Activated naive CD4-positive, alpha-beta T cell treated with anti-CD3 and anti-CD28 coated beads for 36 hours (primary cell): Measurements from ENCODE around the gene FMOD. TPM values are rescaled to one million over a fixed set of nuclear protein-coding genes. Genes with fewer than 3 reads are reported as not detected.
A peak's percentile ranks its signal among the peaks of the same experiment; 100 is the strongest.

Experiments used
- CTCF ChIA-PET: fragments of 350-600 bp; sonication (Branson Sonifier 250); formaldehyde crosslinking; loops from one replicate; lab custom pipeline; 2021; ENCODE audit warnings: antibody characterized with exemption; lab: Charles Lee
- DNase-seq: peaks from one replicate; pipeline ENCODE4 v3.0.0-alpha.2; 2020
- H3K27ac Mint-ChIP-seq: one replicate; pipeline ENCODE4 v1.8.0; 2021; ENCODE audit warnings: mild to moderate bottlenecking, mixed read lengths
- H3K27me3 Mint-ChIP-seq: one replicate; pipeline ENCODE4 v1.8.0; 2021; ENCODE audit warnings: low read depth, mixed read lengths
- H3K36me3 Mint-ChIP-seq: one replicate; pipeline ENCODE4 v1.8.0; 2021; ENCODE audit warnings: low read depth, mixed read lengths
- H3K4me1 Mint-ChIP-seq: one replicate; pipeline ENCODE4 v1.8.0; 2021; ENCODE audit warnings: low read depth, mixed read lengths
- H3K4me3 Mint-ChIP-seq: one replicate; pipeline ENCODE4 v1.8.0; 2021; ENCODE audit warnings: mild to moderate bottlenecking, moderate library complexity, mixed read lengths
- H3K9me3 Mint-ChIP-seq: one replicate; pipeline ENCODE4 v1.8.0; 2021; ENCODE audit warnings: mixed read lengths
- intact Hi-C: fragments of 100-400 bp; cut with micrococcal nuclease; formaldehyde crosslinking; loops from one replicate; pipeline ENCODE4 v1.15.1; 2023
- total RNA-seq, 2 experiments: library from RNA; stranded (reverse); gene quantifications; one replicate each; pipeline ENCODE4 v1.2.3, GENCODE V29; 2021

Gene FMOD
- total RNA-seq, 2 experiments from 2014 or later = 5.3 to 5.8 TPM

DNA sequence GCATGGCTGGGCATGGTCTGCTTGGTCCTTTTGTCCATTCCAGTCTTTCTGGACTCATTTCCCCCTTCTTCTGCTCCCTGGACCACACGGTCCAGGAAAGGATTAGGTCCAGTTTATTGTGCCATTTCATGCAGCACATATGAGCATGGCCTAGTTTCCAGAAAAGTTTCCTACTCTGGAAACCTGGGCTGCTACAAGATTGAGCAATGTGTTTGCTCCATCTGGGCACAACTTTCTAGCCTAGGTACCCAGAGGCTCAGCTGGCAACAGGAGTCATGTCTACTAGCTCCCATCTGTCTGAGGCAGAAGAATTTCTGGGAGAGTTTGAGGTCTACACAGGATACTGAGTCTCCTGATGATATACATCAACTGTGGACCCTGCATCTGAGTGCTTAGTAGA is 14.8 kb downstream of the FMOD start:
- Mint-ChIP-seq H3K27me3 (no peaks in the 10 kb centered on the region), H3K36me3 (no peaks in the 10 kb centered on the region), H3K4me3 (no peak overlapping the region), H3K4me1 (peaks cover 13% of the 10 kb centered on the region), H3K27ac (no peak overlapping the region), H3K9me3 (no peaks in the 10 kb centered on the region)
- intact Hi-C loops = loop anchor here (5.0 kb wide), 1 partner anchor 299 kb away; no protein-coding TSS in a partner anchor
- no peak for DNase-seq
- CTCF ChIA-PET = interaction anchor here (0.9 to 24.3 kb wide), 13 partner anchors 7 to 151 kb away, joined by 3 to 686 read pairs (median 12); partner anchors contain the start of gene FMOD

DNA sequence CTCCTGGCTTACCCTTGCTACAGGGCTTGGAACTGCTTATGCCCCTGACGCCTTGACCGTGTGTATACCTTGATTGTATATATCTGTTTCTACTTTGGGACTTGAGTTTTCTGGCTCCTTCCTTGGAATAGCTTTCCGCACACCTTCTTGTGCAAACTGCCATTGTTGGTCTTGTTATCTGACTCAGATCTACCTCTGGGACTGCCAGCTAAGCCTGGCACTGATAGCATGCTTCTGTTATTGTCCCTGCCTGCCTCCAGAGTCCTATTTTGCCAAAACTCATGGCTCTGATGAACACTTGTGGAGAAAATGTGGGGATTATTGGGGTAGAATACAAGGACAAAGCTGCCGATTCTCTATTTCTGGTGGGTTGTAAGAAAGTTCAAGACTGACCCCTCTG is 15.4 kb downstream of the FMOD start:
- Mint-ChIP-seq H3K4me3 (no peak overlapping the region), H3K36me3 (no peaks in the 10 kb centered on the region), H3K4me1 (peaks cover 13% of the 10 kb centered on the region), H3K27ac (no peak overlapping the region), H3K9me3 (no peaks in the 10 kb centered on the region), H3K27me3 (no peaks in the 10 kb centered on the region)
- intact Hi-C loops = loop anchor here (5.0 kb wide), 1 partner anchor 298 kb away; no protein-coding TSS in a partner anchor
- no peak for DNase-seq
- CTCF ChIA-PET = interaction anchor here (0.9 to 24.3 kb wide), 11 partner anchors 8 to 152 kb away, joined by 3 to 686 read pairs (median 20); no protein-coding TSS in a partner anchor

DNA sequence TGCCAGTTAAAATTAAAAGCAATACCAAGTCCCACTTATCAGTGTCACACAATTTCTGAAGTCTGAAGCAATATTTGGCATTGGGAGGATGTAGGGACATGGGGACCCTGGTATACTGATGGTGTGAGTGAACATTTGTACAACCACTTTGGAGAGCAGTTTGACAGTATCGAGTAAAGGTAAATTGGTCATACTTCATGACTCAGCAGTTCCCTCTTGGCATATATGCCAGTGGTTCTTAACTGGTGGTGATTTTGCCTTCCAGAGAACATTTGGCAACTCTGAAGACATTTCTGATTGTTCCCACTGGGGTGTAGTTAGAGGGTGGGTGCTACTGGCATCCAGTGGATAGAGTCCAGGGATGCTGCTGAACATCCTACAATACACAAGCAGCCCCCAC is 19.7 kb downstream of the FMOD start:
- no peaks in the 10 kb centered on the region for H3K36me3 Mint-ChIP-seq
- H3K27ac Mint-ChIP-seq = no peak overlapping the region
- H3K4me1 Mint-ChIP-seq = peaks cover 17% of the 10 kb centered on the region
- CTCF ChIA-PET = interaction anchor here (0.9 to 24.3 kb wide), 3 partner anchors 9 to 63 kb away, joined by 3 to 686 read pairs (median 14); no protein-coding TSS in a partner anchor
- DNase-seq = no peak
- no peaks in the 10 kb centered on the region for H3K9me3 Mint-ChIP-seq
- intact Hi-C loops = no loop called here
- no peaks in the 10 kb centered on the region for H3K27me3 Mint-ChIP-seq
- H3K4me3 Mint-ChIP-seq = no peak overlapping the region

DNA sequence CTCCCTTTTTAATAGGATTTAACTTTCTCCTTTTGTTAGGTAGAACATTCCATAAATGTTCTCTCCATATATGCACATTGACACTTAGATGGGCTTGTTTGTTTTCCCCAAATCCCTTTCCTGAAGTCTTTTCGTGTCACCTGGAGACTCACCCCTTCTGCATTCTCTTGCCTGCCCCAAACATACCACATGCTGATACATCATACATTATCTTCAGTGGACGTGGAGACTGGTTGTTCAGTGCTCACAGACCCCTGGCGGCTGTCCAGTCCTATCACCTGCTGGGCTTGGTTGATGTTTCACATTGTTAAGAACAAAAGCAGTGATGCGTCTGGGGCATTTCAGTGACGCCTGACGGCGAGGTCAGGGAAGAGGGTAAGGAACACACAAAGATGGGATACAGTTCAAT is 22.2 kb downstream of the FMOD start:
- no peak for DNase-seq
- Mint-ChIP-seq H3K36me3 (no peaks in the 10 kb centered on the region), H3K4me1 (peaks cover 37% of the 10 kb centered on the region), H3K4me3 (no peak overlapping the region), H3K27me3 (no peaks in the 10 kb centered on the region), H3K9me3 (no peaks in the 10 kb centered on the region), H3K27ac (no peak overlapping the region)
- intact Hi-C loops = loop anchor here (1.0 to 10.0 kb wide), 6 partner anchors 10 to 524 kb away; partner anchors contain the start of genes ATP2B4, KDM5B, PPFIA4 and TMEM183A
- CTCF ChIA-PET = interaction anchor here (1.9 to 9.8 kb wide), 6 partner anchors 8 to 160 kb away, joined by 7 to 188 read pairs (median 73); partner anchors contain the start of gene BTG2

DNA sequence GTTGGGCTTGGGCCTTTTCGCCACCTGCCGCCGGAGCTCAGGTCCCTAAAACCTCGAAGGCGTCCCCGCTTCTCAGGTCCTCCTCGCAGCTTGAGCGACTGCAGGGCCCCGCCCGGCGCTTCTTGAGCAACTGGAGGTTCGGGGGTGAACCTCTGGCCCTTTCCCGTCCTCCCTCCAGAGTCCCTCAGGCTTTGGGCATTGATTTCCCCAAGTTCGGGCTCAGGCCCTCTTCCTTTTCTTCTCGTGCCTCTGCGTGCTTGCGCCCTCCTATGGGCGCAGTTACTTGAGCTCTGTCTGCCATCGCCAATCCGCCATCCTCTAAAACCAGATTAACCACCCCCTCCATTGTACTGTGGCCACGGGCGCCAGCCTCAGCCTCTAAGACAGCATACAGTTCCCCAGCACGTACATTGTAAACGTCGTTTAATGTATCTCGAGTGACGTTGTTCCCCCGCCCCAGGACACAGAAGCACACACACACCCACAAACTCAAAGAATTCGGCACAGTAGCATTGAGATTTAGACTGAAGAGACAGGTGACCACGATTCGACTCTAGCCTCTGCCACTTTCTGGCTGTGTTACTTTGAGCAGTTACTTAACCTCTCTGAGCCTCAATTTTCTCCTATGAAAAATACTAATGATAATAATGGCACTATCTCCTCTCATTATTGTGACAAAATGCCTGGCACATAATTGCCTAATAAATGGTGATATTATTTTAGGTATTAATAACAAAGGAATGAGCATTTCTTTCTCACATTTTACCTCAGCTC is 23.1 kb downstream of the FMOD start:
- DNase-seq = peak; percentile 75
- no peaks in the 10 kb centered on the region for H3K36me3 Mint-ChIP-seq
- peaks cover 45% of the 10 kb centered on the region for H3K4me1 Mint-ChIP-seq
- peak overlapping the region; percentile 90 for H3K27ac Mint-ChIP-seq
- no peaks in the 10 kb centered on the region for H3K27me3 Mint-ChIP-seq
- H3K9me3 Mint-ChIP-seq = no peaks in the 10 kb centered on the region
- CTCF ChIA-PET = interaction anchor here (0.7 to 9.8 kb wide), 9 partner anchors 9 to 161 kb away, joined by 3 to 188 read pairs (median 35); partner anchors contain the start of gene BTG2
- peak overlapping the region; percentile 76 for H3K4me3 Mint-ChIP-seq
- intact Hi-C loops = loop anchor here (1.0 to 10.0 kb wide), 9 partner anchors 10 to 523 kb away; partner anchors contain the start of genes ATP2B4, BTG2, KDM5B and PPFIA4

DNA sequence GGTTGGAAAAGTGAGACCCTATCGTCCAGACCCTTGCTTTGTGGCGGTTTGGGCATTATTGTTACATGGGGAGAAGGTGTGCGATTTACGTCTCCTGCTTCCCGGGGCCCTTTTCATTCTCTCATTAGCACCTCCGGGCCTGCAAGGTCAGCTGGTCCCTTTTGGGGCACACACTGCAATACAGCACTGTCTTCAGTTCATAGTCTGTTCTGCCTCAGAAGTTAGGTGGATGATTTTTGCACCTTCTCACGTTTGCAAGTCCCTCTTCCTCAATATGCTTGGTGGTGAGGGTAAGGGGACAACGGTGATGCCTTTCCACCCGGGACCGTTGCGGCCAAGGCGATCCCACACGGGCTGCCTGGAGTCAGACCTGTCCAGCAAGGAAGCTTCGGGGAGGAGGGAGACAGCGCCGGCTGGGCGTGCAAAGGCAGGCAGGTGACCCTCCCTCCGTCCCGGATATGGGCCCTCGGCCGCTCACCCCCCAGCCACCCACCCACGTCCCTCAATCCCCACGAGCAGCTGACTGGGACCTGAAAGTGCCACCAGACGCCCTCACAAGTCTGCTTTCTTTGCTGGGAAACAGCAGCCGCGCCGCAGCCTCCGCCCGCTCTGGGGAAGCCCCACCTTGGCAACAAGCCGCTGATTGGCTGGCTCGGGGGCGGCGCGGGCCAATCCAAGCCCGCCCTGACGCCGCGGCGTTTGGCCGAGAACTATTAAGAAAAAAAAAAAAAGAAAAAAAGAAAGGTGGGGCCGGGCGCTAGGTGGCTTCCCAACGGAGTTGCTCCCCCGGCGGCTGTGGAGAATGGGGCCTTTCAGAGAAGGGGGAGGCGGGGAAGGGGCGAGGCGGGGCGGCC is 23.9 kb downstream of the FMOD start:
- Mint-ChIP-seq H3K9me3 (no peaks in the 10 kb centered on the region), H3K36me3 (no peaks in the 10 kb centered on the region), H3K4me1 (peaks cover 53% of the 10 kb centered on the region), H3K4me3 (peak overlapping the region; percentile 76), H3K27ac (peak overlapping the region; percentile 90), H3K27me3 (no peaks in the 10 kb centered on the region)
- intact Hi-C loops = loop anchor here (1.0 to 10.0 kb wide), 7 partner anchors 22 to 522 kb away; partner anchors contain the start of genes ATP2B4, BTG2, KDM5B and PPFIA4
- CTCF ChIA-PET = interaction anchor here (0.6 to 9.8 kb wide), 10 partner anchors 9 to 319 kb away, joined by 3 to 188 read pairs (median 29); partner anchors contain the start of gene BTG2
- DNase-seq = peak; percentile 96

DNA sequence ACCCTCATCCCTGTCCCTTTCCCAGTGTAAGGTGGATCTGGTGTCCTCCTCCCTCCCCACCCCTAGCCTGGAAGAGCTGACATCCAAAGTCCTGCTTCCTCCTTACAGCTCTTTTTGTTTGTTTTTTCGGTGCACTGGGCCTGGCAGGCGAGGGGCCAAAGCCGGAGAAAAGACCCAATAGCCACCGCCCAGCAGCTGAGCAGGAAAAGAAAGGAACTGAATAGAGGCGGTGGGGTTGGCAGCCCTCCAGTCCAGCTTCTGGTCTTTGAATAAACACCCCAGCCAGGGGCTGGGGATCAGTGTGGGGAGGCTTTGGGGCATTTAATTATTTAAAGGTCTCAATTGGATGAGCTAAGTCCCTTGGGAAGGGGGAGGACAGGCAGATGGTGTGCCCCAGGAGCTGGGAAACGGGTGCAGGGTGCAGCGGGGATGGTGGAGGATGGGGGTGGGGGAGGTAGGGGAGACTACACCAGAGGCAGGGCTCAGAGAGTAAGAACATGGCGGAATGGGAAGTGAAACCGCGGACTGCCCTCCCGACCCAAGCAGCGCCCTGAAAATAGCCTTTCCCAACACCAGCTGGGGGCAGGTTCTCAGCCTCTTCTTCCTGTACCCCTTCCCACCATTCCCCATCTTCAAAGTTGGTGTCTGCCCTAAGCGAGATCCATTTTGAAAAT is 25.4 kb downstream of the FMOD start:
- peaks cover 68% of the 10 kb centered on the region for H3K4me1 Mint-ChIP-seq
- no peaks in the 10 kb centered on the region for H3K27me3 Mint-ChIP-seq
- peak overlapping the region; percentile 26 for H3K4me3 Mint-ChIP-seq
- no peaks in the 10 kb centered on the region for H3K9me3 Mint-ChIP-seq
- DNase-seq = no peak
- CTCF ChIA-PET = interaction anchor here (1.6 to 9.8 kb wide), 7 partner anchors 11 to 163 kb away, joined by 6 to 188 read pairs (median 58); partner anchors contain the start of gene BTG2
- no peaks in the 10 kb centered on the region for H3K36me3 Mint-ChIP-seq
- intact Hi-C loops = loop anchor here (2.0 to 10.0 kb wide), 5 partner anchors 298 to 521 kb away; partner anchors contain the start of genes ATP2B4, KDM5B, PPFIA4 and TMEM183A
- H3K27ac Mint-ChIP-seq = peak overlapping the region; percentile 48

DNA sequence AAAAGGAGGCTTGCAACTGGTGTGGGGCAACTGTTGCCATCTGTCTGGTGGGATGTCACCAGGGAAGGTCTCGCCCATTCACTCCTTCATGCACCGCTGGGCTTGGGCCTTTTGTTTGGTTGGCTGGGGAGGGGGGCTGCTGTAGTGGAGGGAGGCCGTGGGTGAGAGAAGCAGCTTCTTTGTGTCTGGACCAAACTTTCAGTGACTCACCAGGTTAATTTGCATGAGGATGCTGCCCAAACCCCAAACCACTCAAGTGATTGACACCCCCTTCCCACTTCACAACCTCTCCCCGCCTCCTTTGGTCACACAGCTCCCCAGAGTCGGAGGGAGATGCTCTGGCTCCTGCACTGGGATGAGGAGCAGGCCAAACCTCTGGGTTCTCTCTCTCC is 25.9 kb downstream of the FMOD start:
- CTCF ChIA-PET = interaction anchor here (1.6 to 9.8 kb wide), 7 partner anchors 12 to 163 kb away, joined by 6 to 188 read pairs (median 58); partner anchors contain the start of gene BTG2
- H3K9me3 Mint-ChIP-seq = no peaks in the 10 kb centered on the region
- no peaks in the 10 kb centered on the region for H3K27me3 Mint-ChIP-seq
- intact Hi-C loops = loop anchor here (2.0 to 10.0 kb wide), 5 partner anchors 298 to 520 kb away; partner anchors contain the start of genes ATP2B4, KDM5B, PPFIA4 and TMEM183A
- peak overlapping the region; percentile 84 for H3K27ac Mint-ChIP-seq
- H3K36me3 Mint-ChIP-seq = no peaks in the 10 kb centered on the region
- peaks cover 74% of the 10 kb centered on the region for H3K4me1 Mint-ChIP-seq
- peak overlapping the region; percentile 26 for H3K4me3 Mint-ChIP-seq
- peak; percentile 83 for DNase-seq

DNA sequence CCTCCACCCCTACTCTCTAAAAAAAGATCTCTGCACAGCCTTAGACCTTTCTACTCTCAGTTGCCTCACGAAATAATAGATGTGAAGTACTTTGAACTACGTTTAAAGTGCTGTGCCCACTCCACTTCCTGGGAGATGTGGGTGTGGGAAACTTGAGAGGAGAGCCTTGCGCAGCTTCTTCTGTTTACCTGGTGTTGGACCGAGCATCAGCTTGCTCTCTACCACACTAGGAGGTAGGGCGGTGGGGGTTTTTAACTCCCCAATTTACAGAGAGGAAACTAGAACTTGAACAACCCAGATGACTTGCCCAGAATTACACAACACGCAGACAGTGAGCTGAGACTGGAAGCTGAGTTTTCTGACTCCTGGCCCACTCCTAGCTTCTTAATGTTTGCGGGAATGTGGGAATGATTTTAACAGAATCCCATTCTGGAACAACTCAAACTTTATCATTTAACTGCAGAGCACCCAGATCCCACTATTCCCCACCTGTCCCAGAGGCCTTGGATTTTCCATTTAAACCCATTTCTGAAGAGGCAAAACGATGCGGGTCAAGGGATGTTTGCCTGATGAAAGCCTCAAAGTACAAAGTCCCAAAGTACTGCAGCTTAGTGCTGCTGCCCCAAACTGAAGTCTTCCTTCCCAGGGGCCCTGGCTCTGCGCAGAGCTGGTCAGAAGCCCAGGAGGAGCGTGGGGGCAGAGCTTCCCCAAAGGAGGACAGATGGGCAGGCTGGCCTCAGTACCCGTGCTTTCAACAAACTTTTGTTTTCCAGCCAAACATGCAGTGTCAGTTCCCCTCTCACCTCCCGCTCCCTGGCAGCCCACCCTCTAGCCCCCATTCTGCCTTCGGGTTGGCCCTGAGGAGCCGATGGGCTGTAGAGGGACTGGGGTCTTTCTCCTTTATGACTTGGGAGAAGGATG is 26.6 kb downstream of the FMOD start:
- peaks cover 80% of the 10 kb centered on the region for H3K4me1 Mint-ChIP-seq
- intact Hi-C loops = loop anchor here (2.0 to 10.0 kb wide), 6 partner anchors 297 to 520 kb away; partner anchors contain the start of genes ATP2B4, KDM5B, LAX1 and PPFIA4
- DNase-seq = peak; percentile 76
- H3K27ac Mint-ChIP-seq = peak overlapping the region; percentile 84
- no peaks in the 10 kb centered on the region for H3K36me3 Mint-ChIP-seq
- CTCF ChIA-PET = interaction anchor here (4.7 to 9.8 kb wide), 6 partner anchors 13 to 54 kb away, joined by 23 to 188 read pairs (median 73); partner anchors contain the start of gene BTG2
- H3K4me3 Mint-ChIP-seq = peak overlapping the region; percentile 50
- no peaks in the 10 kb centered on the region for H3K27me3 Mint-ChIP-seq
- H3K9me3 Mint-ChIP-seq = no peaks in the 10 kb centered on the region

DNA sequence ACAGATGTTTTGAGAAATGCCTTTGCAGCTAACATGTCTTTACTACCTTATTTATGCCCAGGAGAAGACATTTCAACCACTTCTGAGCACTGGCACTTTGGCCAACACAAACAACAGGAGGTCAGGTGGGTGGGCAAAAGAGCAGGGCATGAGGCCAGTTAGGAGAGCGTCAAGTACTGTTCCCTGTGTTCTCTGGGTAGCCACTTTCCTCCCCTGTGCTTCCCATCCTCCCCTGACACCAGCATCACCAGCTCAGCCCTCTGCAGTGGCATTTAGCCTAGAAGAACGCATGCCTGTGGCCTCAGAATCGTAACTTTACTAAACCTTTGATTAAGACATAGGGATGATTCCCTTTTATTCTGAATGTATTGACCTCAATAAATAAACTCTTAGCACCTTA is 27.3 kb downstream of the FMOD start:
- H3K4me1 Mint-ChIP-seq = peaks cover 85% of the 10 kb centered on the region
- no peaks in the 10 kb centered on the region for H3K27me3 Mint-ChIP-seq
- no peaks in the 10 kb centered on the region for H3K9me3 Mint-ChIP-seq
- no peaks in the 10 kb centered on the region for H3K36me3 Mint-ChIP-seq
- no peak overlapping the region for H3K4me3 Mint-ChIP-seq
- no peak for DNase-seq
- CTCF ChIA-PET = interaction anchor here (5.1 to 9.8 kb wide), 5 partner anchors 13 to 54 kb away, joined by 35 to 188 read pairs (median 88); partner anchors contain the start of gene BTG2
- intact Hi-C loops = loop anchor here (5.0 to 10.0 kb wide), 2 partner anchors 444 to 519 kb away; partner anchors contain the start of genes KDM5B and LAX1
- H3K27ac Mint-ChIP-seq = peak overlapping the region; percentile 84
